Stimulated activated CD4-positive, alpha-beta T cell treated with anti-CD3 and anti-CD28 coated beads, TNF-alpha, amount 100 ng/mL, for 48 hours (primary cell): ENCODE measurements around the gene TTC22.
A peak's percentile ranks its signal among the peaks of the same experiment; 100 is the strongest.

Experiments used
- DNase-seq, 3 donors: peaks; one replicate each; pipeline ENCODE4 v3.0.0-alpha.2; 2020; ENCODE audit warnings: low read depth in 3 of 3

Gene TTC22

DNA sequence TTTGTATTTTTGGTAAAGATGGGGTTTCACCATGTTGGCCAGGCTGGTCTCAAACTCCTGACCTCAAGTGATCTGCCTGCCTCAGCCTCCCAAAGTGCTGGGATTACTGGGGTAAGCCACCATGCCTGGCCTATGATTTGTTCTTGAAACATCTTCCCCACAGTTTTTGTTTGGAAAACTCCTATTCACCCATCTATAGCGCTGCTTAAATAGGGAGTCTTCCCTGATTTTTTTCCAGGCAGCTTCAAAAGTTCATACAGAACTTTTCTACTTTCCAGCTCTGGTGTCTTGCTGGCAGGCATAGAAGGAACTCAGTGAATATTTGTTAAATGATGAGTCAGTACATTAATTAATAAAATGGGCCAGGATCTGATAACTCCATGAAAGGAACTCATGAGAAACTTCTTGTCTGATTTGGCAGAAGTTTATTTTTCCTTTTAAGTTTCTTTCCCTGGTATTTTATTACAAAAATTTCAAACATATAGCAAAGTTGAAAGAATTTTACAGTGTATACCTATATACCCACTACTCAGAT lies 33.0 kb upstream of the TTC22 start:
- DNase-seq, result no peak

DNA sequence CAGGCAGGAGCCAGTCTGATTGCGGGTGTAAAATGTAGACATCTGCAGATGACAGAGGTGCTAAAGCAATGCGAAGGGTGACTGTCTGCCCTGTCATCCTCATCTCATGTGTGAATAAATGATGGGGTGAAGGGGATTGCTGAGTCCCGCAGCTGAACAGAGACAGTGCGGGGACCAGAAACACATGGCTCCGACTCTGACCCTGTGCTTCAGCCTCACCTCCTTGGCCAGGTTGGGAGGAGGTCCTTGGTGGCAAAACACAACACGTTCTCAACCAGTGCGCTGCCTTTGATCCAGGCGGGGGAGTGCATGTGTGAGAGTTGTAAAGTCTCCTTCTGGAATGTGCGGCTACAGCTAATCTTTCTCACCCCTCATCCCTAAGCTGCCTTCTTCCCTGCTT lies 32.0 kb upstream of the TTC22 start:
- DNase-seq, result no peak

DNA sequence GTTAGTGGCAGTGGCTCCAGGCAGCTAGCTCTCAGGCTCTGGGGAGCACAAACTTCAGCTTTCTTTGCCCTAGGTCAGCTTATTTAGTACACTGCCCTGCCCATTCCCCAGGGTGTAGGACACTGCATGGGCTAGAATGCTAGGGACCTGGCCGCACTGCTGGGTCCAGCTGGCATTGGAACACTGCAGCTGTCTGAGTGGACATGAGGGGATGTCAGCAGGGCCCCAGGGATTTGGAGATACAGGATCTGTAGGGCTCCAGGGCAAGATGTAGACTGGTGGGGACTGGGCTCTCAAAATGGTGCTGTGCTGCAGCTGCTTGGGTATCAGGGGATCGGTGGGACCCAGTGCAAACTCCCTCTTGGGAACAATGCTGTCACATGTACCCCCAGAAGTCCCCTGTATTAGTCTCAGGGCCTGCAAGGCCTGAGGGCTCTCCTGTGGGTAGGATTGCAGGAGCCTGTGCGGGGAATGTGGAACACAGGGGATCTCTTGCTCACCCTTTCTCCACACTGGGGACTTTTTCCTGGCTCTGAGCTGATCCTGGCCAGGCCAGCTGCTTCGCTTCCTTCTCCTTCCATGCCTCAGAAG lies 25.2 kb upstream of the TTC22 start:
- no peak for DNase-seq

DNA sequence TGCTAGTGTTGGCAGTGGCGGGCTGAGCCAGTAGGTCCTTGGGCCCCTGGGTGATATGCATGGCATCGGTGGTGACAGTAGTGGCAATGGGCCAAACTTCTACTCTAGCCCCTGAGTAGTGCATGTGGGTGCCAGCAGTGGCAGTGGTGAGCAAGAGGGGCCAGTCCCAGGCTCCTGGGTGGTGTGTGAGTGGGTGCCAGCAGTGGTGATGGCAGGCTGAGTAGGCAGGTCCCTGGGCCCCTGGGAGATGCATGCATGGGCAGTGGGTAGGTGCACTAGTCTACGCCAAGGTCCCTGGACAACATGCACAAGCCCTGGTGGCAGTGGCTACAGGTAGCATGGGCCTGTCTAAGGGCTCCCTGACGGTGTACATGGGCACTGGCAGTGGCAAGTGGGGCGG lies 24.6 kb upstream of the TTC22 start:
- DNase-seq, result no peak

DNA sequence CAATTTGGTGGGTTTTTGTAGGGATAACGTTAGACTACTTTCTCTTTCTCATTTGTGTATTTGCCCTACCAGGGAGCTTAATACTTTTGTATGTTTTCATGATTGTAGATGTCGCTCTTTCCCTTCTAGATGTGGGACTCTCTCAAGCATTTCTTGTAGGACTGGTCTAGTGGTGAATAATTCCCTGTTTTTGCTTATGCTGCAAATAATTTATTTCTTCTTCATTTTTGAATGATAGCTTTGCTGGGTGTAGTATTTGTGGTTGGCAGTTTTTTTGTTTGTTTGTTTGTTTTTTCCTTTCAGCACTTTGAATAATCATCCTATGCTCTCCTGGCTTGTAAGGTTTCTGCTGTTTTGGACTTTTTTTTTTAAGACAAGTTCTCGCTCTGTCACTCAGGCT lies 22.5 kb upstream of the TTC22 start:
- no peak for DNase-seq

DNA sequence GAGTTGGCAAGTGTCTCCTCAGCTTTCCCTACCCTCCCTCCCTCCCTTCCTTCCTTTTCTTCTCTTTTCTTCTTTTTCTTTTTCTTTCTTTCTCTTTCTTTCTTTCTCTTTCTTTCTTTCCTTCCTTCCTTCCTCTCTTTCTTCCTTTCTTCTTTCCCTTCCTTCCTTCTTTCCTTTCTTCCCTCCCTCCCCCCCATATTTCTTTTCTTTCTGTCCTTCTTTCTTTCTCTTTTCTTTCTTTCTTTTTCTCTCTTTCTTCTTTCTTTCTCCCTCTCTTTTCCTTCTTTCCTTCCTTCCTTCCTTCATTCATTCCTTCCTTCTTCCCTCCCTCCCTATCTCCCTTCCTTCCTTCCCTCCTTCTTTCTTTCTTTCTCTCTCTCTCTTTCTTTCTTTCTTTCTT lies 18.6 kb upstream of the TTC22 start:
- DNase-seq, result no peak

DNA sequence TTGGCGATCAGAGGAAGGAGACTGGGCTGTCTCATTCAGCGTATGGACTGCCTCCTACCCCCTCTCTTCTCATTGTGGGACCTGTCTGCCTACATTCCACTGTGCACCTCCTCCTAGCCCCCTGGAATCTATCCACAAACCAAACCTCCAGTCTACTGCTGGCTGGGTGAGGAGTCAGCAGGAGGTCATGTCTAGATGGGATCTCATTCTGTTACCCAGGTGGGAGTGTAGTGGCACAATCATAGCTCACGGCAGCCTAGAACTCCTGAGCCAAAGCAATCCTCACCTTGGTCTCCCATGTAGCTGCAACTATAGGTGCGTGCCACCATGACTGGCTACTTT lies 18.0 kb upstream of the TTC22 start:
- no peak for DNase-seq

DNA sequence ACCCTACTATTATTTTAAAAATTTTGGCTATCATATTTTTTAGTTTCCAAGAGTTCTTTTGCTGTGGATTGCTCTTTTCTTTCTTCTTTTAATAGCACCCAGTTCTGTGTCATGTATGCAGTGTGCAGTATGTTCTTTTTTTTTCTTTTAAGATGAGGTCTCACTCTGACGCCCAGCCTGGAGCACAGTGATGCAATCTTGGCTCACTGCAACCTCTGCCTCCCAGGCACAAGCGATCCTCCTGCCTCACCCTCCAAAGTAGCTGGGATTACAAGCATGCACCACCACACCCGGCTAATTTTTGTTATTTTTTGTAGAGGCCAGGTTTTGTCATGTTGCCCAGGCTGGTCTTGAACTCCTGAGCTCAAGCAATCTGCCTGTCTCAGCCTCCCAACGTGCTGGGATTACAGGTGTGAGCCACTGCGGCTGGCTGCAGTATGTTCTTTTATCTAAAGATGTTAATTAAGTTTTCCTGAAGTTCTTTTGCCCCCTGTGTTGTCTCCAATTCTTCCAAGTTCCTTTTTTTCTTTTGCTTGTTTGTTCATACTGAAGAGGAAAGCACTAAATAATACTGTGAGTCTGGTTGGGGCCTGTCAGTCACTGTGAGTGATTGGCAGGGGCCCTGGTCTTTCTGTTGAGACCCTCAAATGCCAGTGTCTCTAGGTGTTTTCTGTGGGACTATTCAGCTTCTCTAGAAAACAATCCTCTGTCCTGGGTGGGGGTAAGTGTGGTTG lies 17.5 kb upstream of the TTC22 start:
- DNase-seq, result no peak

DNA sequence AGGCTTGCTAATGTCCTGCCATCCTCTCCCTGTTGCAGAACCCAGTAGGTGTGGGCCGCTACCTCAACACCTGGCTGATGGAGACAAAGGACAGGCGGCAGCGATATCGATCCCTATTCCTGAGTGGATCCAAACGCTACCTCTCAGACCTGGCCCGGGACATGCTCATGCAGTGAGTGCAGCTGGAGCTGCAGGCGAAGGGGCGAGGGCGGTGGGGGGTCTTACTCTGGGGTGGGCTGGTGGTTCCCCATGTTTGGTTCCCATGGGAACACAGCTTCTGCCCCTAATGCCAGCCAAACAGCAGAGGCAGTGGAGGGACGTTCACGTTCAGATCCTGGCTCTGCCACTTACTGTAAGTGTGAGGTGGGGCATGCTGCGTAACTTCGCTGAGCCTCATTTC lies 15.8 kb upstream of the TTC22 start:
- no peak for DNase-seq

DNA sequence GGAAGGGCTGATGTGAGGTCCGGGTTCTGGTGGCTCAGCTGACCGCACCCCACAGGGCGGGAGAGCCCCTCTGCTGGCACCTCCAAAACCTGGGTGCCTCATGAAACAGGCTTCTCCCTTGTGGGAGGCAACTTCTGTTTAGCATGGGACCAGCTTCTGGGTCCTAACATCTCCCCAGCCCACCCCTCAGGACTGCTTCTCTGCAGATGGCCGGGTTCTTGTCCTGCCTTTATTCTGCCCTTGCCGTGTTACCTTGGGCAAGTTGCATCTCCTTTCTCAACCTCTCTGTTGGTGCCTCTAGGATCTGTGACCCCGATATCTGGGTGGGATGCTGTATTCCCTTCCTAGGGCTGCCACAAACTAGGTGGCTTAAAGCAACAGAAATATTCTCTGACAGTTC lies 15.0 kb upstream of the TTC22 start:
- no peak for DNase-seq

DNA sequence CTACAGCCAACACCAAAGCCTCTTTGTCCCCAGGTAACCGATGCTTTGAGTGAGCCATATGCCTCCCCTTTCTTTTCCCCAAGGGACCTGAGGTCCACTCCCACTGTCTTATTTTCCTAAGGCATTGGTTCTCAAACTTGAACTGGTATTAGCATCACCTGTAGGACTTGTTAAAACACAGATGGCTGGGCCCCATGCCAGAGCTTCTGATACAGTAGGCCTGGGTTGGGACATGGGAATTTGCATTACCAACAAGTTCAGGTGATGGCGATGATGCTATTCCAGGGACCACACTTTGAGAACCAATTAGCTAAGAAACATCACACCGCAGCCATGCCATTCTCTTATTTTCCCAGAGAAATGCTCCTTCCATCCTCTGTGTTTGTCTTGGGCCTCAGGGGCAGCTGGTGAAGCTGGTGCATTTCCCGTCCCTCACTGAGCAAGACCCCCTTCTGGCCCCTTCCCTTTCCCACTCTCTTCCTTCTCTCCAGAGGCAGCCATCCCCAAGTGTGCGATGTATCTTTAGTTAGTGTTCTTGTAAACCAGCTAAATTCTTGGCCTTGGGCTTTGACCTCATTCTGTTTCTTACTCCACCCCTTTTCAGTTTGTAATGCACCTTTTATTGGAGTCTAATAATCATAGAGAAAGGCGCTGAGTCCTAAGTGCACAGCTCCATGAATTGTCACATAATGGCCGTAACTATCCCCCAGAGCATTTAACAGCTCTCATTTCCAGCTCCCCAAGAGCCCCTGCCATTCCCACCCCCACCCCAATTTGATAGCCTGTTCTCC lies 14.2 kb upstream of the TTC22 start:
- DNase-seq, result no peak

DNA sequence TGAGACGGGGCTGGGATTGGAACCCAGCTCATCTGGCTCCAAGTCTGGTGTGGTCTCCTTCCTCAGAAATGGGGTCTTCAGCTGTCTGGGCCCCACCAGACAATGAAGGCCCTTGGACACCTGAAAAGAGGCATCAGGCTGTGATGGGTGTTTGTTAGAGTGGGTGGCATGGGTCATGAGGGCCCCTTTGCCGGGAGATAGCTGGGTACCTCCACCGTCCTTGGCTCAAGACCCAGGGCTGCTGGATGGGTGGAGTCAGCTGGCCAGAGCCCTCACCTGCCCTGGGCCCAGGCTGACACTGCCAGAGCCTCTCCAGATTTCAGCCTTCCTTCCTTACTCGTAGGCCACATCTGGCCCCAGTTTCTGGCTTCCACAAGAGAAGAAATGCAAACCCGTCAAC lies 13.4 kb upstream of the TTC22 start:
- no peak for DNase-seq

DNA sequence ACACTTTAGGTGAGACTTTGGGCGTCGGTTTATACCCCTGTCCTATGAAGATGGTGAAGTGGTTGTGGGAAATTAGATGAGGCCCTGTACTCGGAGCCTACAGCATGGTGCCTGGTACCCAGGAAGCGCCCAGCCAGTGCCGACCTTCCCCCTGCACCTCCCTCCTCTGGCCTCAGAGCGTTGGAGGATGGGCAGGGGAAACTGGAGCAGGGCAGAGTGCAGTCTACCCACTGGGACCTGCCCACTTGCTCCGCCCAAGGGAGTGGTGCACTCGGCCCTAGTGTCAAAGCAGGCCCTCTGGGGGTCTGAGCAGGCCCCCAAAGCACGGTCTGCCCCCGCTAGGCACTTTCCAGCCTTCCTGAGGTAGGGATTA lies 13.0 kb upstream of the TTC22 start:
- DNase-seq, result no peak

DNA sequence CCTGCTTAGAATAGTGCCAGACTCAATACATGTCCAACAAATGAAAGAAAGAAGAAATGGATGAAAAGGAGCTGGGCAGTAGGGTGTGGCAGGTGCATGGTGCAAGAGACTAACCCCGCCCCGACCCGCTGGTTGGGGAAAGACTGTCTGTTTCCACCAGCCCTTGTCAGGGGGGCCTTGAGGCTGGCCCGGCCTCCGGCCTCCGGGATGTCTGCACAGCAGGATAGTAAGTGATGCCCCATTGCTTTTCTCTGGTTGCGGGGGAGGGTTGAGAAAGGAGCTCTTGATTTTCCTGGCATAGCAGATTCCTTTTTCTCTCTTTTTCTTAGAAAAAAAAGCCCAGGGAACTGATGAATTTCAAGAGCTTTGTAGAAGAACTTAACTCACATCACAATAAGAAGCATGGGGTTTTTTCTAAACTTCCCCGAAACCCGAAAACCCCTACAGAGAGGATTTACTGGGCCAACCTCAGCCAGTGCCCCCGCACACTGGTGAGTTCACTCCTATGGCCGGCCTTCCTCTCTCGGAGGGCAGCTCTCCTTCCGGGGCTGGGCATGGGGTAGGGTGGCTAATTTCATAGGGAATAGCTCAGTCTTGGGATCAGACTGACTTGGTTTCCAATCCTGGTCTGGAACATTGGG lies 12.5 kb upstream of the TTC22 start:
- DNase-seq, result no peak

DNA sequence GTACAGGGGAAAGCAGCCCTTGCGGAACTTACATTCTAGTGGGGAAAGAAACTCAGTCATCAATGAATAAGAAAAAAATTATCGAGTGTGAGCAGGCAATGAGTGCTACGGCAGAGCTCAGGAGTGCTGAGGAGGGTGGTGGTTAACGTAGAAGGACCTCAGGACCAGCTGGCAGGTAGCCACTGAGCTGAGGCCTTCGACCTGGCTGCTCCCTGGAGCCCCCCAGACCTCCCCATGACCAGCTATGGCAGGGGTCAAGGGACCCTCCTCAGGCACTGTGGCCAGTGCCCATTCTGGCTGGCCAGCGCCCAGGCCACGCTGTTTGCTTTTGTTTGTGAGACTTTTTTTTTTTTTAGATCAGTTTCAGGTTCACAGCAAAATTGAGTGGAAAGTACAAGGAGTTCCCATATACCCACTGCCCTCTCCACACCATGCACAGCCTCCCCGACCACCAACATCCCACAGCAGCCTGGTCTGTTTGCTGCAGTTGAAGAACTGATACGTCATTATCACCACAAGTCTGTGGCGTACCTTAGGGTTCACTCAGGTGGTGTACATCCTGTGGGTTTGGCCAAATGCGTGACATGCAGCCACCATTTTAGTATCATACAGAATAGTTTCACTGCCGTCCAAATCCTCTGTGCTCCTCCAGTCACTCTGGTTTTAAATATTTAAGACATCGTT lies 11.8 kb upstream of the TTC22 start:
- DNase-seq, result no peak

DNA sequence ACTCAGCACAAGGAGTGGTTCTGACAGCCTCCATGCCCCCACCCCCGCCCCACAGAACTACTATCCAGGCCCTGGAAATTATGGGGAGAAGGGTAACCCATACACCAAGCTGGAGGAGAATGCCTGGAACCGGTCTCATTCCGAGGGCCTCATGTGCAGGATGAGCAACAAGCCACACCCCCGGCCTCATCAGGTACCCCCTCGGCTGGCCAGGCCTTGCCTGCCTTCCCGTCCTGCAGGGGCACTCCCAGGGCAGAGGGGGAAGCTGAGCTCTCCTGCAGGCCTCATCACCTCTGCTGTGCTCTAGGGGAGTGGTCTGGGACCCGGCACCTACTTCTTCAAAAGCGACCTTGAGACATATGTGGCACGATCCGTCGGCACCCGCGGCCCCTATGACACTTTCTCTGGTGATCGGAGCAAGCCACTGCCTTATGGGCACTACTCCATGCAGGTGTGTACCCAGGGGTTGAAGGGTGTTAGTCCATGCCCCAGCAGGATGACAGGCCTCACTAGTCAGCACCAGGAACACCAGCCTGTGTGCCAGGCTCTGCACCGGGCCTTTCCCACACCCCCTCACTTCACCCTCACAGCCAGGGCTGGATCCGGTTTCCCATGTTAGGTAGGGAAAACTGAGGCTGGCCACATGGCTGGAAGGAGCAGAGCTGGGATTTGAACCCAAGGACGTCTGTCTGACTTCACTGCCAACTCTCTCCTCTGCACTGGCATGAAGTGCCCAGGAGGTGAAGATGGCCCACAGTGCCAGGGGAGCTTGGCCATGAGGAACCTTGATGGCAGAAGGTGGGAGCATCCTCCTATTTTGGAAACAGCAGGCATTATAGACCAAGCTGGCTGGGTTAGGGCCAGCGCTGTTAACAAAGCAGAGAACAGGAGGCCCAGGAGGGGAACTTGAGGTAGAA lies 10.9 kb upstream of the TTC22 start:
- no peak for DNase-seq

DNA sequence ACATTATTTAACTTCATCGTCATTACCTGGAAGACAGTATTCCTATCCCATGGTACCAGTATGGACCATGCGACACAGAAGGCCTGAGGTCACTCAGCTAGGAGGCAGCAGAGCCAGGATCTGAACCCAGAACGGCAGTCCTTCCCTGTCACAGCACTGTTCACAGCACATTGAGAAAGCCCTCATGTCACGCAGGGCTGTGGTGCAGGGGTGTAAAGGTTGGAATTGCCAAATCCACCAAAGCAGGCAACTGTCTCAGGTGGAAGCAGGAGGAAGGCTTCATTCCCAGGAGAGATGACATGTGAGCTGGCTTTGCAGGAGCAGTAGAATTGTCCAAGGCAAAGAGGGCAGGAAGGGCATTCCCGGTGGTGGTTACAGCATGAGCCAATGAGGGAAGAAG lies 9.9 kb upstream of the TTC22 start:
- DNase-seq, result no peak

DNA sequence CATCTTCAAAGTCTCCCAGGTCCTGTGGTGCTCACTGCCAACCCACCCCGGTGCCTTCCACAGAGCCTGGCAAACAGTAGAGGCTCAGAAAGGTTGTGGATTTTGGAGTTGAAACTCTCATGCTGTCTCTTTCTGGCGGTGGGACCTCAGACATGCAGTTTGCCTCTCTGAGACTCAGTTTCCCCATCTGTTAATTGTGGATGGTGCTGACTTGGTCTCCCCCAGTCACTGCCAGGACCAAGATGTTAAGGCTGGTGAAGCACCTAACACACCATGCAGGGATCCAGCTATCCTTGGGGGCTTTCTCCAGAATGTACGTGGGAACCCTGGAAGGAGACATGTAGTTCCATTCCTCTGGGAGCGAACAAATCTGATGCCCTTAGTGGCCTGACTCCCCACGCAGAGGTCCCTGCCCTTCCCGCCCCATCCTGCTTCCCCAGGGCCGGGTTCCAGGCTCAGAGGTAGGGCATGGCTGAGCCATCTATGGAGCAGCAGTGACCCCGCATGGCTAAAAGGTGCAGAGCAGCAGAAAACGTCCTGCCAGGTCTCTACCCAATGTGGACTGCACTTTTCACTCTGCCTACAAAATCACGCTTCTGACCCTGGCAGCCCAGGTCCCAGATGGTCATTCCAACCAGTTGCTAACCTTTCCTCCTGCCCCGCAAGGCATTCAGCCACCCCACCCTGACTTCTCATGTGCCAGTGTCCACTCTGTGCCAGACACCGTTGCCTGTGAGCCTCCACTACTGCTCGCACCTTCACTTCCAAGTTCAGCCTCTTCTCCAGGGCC lies 9.2 kb upstream of the TTC22 start:
- DNase-seq, result peak; percentile 38 to 64 (median 47)

DNA sequence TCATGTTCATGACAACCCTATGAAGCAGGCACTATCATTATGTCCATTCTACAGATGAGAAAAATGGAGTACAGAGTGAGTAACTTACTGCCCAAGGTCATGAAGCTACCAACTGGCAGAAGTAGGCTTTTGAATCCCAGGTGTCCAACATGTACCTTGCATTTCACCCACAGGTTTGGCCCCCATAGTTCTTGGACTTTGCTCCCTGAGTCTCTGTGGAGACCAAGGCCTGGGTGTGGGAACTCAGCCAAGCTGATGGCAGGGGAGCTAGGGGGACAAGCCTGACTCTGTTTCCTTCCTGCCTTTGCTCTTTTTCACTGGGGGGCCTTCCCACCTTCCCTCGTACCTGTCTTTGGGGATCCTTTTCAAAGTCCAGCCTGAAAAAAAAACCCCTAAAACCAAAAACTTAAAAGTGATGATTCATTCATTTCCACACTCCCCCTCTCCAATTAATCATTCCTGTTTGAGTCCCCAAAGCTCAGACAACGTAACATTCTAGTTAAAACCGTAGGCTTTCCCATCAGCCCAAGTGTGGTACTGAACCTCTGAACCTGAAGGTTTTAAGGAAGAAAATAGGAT lies 8.5 kb upstream of the TTC22 start:
- no peak for DNase-seq
